Bone marrow (tissue), 2 donors: Measurements from ENCODE around the gene MTCH2.
"Not testable (repeated sequence)": the region's sequence is repeated elsewhere in the genome, so short reads cannot be mapped to it uniquely, and the experiment has no call there.

Experiments
- DNase-seq, 2 donors: peaks; one replicate each; lab custom pipeline; 2025; lab: John Stamatoyannopoulos, UW

The MTCH2 gene

DNA sequence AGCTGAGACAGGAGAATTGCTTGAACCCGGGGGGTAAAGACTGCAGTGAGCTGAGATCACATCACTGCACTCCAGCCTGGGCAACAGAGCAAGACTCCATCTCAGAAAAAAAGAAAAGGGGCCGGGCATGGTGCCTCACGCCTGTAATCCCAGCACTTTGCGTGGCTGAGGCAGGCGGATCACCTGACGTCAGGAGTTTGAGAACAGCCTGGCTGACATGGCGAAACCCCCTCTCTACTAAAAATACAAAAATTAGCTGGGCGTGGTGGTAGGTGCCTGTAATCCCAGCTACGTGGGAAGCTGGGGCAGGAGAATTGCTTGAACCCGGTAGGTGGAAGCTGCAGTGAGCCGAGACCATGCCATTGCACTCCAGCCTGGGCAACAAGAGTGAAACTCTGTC is 6.0 kb downstream of the MTCH2 start:
- DNase-seq = not testable (repeated sequence)

DNA sequence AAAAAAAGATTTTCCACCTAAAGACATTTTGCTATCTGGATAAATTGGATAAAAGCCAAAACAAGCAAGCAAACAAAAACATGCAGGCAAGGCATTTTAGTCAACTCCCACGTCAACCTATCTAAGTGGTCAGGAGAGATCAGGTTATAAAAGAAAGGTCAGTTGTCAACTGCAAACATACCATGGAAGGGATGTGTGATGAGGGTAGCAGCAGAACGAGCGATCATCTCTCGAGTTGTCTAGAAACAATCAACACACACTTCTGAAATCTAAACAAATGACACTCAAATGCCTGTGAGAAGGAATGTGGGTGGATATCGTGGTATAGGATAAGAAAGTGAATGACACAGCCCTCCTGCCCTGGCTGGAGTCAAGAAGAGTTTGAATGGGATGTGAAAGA is 10.9 kb downstream of the MTCH2 start:
- DNase-seq = no peak

DNA sequence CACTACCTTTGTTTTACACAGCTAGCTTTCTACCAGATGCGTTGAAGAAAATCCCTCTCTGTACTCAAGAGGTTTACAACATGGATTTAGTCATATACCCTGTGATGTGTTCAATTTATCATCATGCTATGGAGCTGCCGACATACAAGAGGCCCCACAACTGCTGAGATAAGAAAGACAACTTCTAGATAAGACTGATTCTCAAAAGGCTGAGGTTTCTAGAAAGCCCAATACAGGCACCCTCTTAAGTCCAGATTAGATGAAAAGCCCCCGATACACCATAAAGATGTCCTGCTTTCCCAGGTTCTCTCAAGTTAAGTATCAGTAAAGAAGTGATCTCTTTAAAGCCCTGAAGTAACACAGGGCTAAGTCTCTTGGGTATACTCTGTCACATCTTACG is 14.3 kb downstream of the MTCH2 start:
- DNase-seq = no peak

DNA sequence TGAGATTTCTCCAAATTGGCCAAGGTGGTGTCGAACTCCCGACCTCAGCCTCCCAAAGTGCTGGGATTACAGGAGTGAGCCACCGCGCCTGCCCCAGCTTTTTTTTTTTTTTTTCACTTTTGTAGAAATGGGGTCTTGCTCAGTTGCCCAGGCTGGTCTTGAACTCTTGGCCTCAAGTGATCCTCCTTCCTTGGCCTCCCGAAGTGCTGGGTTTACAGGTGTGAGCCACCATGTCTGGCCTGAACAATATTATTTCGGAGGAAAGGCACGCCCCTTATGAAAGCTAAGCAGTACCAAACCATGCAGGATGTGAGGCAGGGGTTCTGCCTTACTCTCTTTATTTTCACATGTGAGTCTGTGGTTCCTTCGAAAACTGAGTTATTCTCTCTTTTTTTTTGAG is 16.1 kb downstream of the MTCH2 start:
- no peak for DNase-seq

DNA sequence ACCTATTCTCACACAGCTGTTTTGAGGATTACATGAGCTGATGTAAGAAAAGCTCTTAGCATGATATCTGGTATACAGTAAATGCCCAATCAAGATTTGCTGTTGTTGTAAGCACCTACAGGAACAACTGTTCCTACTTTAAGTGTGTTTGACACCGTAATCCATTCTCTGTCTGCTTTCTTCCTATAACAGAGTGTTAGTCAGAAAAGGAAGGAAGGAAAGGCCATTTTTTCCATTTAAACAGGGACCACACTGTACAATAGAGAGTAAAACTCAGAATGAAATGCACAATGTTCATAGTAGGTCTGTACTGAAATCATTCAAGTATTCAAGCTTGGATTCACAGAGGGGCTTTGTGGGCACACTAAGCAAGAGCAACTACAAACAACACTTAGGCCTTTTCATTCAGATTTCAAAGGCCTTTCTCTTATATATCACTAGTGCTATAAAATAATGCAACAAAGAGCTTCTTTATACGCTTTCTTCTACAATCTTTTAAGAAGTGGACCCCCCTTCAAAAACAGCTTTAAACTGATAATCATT is 21.5 kb downstream of the MTCH2 start:
- DNase-seq = no peak

DNA sequence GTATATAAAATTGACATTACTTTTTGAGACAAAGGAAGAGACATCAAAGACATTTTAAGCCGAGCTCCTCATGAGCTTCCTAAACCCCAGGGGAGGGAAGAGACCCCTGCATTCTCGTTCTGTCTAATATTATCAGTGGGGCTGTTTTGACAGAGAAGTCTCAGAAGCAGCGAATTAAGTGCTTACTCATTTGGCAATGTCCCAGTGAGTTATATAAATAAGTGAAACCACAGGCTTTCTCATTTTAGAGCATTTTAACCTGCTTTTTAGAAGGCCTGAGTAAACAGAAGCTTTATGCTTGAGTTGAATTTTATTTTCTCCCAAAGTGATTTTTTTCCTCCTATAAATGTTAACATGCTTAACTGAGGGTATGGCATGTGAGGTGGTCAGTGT is 24.9 kb downstream of the MTCH2 start:
- DNase-seq = no peak

DNA sequence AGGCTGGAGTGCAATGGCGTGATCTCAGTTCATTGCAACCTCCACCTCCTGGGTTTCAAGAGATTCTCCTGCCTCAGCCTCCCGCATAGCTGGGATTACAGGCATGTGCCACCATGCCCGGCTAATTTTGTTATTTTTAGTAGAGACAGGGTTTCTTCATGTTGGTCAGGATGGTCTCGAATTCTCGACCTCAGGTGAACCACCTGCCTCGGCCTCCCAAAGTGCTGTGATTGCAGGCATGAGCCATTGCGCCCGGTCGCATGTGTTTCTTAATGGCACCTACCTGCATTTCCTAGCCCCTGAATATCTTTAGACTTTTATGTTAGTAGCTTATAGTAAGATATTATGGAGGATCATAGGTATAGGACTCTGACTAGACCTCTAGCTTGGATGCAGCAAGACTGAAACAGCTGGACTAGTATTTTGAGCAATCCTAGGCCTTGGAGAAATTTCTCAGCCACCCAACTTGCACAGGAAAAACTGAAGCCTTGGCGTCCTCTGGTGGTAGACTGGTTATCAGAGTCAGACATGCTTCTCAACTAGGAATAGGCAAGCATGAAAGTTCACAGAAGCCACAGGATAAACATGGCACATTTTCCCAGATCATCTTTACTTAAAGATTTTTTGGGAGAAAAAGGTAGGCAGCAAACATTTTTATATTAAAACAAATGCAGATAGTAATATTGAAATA is 25.5 kb downstream of the MTCH2 start:
- DNase-seq = peak in 1 of 2 donors; percentile 61

DNA sequence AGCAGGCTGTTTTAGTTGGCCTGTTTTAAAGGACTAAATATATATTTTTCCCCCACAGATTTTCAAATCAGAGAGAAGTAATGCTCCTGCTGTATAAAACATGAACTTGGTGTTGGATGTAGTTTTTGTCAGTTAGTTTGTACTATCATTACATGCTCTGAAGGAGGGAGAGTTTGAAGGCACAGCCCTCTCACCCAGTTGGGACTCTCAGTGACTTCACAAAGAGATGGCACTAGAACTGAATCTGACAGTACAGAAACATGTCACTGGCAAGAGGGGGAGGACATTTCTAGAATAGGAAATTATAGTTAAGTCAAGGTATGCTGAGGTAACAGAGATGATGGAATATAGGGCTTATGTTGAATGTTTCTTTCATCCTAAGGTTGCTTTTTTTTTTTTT is 27.1 kb downstream of the MTCH2 start:
- DNase-seq = no peak

DNA sequence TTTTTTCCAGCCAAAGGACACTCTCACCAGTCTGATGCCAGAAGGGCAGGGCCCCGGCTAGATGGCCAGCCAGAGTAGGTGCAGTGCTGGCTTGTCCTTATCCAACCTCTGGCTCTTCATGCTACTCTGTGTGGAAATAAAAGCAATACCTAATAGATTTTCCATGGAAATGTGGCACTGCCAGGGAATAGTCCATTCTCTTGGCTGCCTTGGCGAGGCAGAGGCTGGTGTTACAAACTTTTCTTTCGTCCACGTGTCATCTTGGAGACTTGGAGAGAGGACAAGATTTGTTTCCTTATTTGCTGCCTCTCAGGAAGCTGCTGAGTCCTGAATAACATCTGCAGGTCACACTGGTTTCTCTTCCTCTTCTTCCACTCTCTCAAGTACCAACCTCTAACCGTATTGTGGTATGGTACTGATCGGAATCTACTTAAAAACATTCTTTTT is 31.0 kb downstream of the MTCH2 start:
- DNase-seq = peak in 1 of 2 donors; percentile 45

DNA sequence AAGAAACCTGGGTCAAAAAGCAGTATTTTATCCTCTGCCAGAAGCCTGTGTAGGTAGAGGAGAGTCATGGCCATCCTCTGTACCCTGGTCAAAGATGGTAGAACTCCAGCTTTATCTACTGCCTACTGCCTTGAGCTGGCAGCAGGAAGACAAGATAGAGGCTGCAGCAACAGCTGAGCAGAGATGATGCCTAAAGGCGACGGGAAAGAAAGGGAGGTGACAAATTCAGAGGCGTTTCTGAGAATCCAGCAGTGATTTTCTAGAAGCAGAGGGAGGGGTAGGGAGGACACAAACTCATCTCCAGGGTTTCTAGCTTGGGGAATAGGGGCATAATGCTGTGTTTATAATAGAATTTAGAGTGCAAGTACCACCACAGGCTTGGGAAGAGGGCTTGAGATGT is 32.7 kb downstream of the MTCH2 start:
- no peak for DNase-seq

DNA sequence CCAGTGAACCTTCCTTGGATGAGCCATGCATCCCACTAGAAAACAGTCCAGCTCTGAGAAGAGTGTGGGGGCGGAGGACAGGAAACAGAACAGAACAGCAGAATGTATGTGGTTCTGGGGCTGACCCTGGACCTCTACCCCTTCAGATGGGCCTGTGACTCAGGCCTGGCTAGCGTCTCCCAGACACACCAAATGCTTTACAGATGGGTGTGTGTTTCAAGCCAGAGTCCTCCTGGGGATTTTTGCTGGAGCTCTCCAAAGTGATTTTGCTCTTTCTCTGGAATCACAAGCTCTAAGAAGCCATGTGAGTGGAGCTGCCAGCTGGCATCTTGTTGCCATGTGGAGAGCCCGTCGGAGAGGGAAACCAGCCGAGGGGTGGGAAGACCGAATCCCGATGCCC is 35.0 kb downstream of the MTCH2 start:
- no peak for DNase-seq

DNA sequence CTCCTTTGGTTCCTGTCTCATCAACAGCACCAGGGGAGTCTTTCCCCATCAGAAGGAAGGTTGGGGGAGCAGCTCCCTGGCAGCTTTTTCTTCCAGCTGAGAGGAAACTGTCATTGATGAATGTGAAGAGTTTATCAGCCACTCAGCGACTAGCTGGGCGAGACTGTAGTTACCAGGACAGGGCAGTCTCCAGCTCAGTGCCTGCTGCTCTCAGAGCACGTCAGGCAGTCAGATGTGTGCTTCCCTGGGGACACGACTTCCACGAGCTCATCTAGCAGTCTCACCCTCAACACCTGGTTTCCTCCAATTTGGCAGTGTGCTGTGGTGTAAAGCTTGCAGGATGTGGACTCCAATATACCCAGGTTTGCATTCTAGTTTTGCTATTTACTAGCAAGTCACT is 35.6 kb downstream of the MTCH2 start:
- DNase-seq = no peak

DNA sequence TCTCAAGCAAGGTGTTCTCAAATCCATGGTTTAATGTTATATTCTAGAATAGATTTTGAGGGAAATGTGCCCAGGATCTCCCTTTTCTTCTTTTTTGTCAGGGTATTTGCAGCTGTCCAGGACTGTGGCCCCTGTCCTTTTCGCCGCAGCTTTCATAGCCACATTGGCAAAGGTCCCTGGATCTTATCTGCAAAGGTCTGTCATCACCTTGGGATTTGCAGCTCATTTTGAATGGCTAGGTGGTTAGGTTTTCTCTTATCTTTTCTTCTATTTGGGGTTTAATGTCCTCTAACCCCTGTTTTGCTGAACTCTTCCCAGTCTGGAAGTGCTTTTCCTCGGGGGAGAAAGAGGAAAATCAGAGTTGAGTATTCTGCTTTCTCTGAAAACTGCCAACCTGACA is 36.4 kb downstream of the MTCH2 start:
- no peak for DNase-seq

DNA sequence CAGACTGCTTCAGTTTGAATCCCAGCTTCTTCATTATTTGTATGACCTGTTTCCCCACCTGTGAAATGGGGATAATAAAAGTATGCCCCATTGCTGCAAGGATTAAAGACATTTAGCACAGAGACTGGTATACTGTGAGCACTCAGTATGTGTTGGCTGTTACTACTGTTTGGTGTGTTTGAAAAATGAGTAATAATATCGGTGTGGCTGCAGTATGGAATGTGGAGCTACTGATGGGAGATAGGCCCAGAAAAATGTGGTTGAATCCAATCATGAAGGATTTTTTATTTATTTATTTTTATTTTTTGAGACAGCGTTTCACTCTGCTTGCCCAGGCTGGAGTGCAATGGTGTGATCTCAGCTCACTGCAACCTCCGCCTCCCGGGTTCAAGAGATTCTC is 39.1 kb downstream of the MTCH2 start:
- no peak for DNase-seq

DNA sequence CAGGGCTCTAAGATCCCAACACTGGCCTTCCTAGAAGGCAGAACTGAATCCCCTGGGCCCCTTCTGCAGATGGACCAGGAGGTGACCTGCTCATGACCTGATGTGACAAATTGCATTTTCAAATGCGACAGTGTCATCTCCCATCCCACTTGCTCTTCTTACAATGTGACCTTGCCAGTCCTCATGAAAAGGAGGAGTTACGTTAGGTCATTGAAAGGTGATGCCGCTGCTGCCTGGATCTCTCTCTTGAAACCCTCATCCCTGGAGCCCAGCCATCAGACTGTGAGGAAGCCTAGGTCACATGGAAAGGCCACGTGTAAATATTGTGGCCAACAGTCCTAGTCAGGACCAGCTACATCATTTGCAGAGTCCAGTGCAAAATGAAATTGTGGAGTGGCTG is 42.5 kb downstream of the MTCH2 start:
- no peak for DNase-seq

DNA sequence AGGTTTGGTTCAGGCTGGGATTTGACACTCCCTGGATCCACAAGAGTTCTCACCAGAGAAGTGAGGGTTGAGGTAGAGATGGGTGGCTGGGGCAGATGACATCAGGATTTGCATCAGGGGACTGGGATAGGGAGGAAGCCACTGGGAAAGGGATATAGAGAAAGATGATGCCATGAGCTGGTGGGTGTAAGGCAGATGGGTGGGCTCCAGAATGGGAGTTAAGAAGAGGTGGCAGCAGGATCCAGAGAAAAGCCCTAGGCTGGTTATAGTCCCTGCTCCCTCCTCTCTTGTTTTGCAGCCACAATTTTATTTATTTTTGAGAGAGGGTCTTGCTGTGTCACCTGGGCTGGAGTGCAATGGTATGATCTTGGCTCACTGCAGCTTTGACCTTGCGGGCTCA is 46.4 kb downstream of the MTCH2 start:
- no peak for DNase-seq

DNA sequence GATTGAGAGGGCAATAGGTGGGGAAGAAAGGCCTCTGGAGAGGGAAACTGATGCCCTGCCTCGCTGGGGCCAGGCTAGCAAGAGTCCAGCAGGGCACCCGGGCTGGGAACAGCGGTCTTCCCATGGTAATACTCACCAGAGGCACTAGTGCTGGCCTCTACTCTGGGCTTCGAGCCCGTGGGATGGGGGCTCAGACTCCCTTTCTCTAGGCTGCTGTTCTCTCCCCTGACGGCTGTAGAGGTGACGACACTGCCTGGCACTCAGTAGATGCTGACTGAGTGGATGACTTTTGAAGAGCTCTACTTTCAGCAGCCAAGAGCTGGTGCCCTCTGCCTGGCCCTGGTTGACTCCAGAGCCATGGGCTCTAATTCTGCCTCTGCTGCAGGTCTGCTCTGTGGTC is 47.3 kb downstream of the MTCH2 start:
- DNase-seq = no peak

DNA sequence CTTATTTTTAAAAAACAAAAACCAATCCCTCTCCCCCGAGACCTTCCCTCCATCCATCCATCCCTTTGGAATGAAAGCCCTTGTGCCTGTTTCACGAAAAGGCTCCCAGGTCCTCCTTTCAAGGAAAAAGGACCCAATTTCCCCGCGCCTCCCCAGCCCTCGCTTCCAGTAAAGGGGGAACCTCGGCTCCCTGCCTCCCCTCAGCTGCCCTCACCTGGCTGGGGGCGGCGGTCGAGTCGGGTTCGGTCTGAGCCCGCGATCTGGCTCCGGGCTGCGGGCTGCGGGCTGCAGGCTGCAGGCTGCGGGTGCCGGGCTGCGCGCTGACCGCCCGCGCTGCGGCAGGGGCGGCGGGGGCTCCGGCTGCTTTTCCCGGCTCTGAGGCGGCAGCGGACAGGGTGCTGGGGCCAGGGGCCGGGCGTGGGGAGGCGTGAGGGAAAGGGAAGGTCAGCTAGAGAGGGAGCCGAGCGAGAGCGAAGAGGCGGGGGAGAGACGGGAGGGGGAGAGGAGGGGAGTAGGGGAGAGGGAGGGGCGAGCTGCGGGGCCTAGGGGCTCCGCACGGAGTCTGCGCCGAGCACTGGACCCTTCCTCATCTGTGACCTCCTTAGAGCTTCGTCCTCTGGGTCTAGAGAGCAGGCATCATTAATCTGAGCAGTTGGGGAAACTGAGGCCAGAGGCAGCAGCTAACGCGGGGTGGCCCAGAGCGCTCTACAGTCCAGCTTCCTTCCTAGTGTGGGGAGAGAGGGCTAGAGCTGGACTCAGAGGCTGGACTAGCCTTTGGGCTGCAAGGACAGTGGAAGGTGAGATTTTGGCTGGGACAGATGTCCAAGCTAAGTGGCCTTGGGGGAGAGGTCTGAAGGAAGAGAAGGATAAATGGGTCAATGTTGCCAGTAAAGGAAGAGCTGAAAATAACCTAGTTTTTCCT is 48.2 kb downstream of the MTCH2 start, which contains the start of gene C1QTNF4:
C1QTNF4 (minus strand) TSS at position 478 of the 922 bp plus-strand sequence. CDS start 3,601 bp downstream, outside the sequence.
- no peak for DNase-seq

DNA sequence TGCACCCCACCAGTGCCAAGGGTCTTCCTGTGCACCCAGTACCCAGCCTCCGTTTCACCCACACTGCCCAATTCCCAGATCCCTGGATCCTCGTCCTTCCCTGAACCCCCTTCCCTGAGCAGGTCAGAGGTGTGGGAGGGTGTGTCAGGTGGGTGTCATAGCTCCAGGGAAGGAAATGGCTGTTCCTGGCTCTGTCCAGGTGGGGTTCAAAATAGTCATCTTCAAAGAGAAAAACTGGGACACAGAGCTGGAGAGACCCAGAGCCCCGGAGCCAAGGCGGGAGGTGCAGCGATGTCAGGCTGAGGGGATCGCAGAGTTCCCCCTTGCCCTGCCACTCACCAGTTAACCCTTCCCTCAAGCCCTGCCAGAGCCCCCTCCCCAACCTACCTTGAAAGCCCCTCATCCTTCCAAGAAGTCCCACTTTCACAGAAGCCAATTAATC is 48.8 kb downstream of the MTCH2 start:
- DNase-seq = no peak

DNA sequence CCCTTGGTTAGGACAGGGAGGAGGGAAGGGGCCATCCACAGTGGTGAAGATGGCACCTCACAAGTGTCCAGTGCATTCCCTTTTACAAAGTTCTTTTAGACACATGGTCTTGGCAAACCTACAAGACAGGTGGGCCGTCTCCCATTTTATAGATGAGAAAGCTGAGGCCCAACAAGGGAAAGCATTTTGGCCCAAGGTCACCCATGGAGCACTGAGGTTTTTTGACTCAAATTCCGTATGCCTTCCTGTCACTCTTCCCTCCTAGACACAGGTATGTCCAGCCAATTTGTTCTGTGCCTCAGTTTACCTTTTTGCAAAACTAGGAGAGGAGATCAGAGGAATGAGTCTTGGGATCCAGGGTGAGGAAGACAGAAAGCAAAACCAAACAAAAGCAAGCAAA is 49.4 kb downstream of the MTCH2 start:
- no peak for DNase-seq

DNA sequence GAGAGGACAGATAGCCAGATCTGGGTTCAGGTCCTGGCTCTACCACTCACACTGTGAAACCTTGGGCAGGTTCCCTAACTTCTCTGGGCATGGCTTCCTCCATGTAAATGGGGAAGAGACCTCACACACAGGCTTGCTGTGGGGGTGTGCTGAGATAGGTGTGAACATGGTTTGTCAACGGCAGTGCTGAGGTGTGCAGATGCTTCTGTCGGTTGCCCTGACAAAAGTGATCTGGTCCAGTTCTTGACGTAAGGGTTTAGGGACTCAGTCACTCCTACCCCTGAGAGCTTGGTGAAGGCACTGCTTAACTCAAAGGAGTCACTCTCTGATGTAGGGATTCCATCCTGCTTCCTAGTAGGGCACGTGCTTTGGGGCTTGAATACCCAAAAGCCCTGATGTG is 50.1 kb downstream of the MTCH2 start:
- no peak for DNase-seq

DNA sequence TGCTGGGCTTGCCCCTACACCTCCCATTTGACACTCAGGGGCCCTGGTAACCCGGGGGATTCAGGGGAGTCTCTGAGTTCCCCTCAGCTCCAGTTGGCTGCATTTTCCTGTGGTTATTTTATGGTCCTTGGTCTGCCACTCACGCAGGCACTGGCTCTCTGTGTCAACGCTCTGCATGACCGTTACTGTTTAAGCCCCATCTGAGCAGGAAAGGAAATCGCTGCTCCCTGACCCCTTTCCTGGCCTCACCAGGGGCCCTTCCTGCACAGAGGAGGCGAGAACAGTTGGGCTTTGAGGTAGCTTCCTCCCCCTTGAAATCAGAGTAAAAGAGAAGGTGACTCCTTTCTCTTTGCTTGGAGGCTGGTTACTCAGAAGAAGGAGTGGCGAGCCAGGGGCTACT is 50.6 kb downstream of the MTCH2 start:
- no peak for DNase-seq
